Measurements from ENCODE around the gene CACNA1I. TPM values are rescaled to one million over a fixed set of nuclear protein-coding genes. Genes with fewer than 3 reads are reported as not detected.

The CACNA1I gene
- total and polyA plus RNA-seq, 2 experiments from 2014 or later, result 0.42 to 2.4 TPM

GRCh38 chr22:39530692-39531331 lies 39.7 kb upstream of the CACNA1I start:
- no peak overlapping the region for H2AFZ ChIP-seq
- H3K27ac Mint-ChIP-seq, result no peak overlapping the region
- peaks cover 32% of the 10 kb centered on the region for H4K20me1 ChIP-seq (replicated peaks; ENCODE audit: insufficient read depth)
- peak overlapping the region; percentile 89 for H3K4me3 Mint-ChIP-seq
- H3K79me2 ChIP-seq (replicated peaks; ENCODE audit: insufficient read depth), result peaks cover 21% of the 10 kb centered on the region
- H3K27ac ChIP-seq (ENCODE audit: low read depth), result 0 out of 2 replicates have a peak overlapping the region, but pooled peaks have one; percentile 50
- TF ChIP-seq CTCF (conservative IDR thresholded peaks at IDR 0.05; ENCODE audit: low read depth in 2 of 2) (peak; percentile 26 to 31; a peak in 2 of 4 replicates), ZNF331 (CRISPR knock-in tag; IDR thresholded peaks at IDR 0.05; ENCODE audit: low read depth) (no peak), ETS1 (IDR thresholded peaks at IDR 0.05) (no peak), POLR2AphosphoS5 (IDR thresholded peaks at IDR 0.05; ENCODE audit: low read depth) (no peak)
- no peaks in the 10 kb centered on the region for H3K27me3 ChIP-seq (ENCODE audit: insufficient read depth)
- peaks cover 34% of the 10 kb centered on the region for H3K27me3 Mint-ChIP-seq (ENCODE audit: insufficient read depth, low read depth, poor library complexity)
- no peaks in the 10 kb centered on the region for H3K9me2 ChIP-seq (ENCODE audit: insufficient read depth)
- H3K4me3 ChIP-seq, result peak overlapping the region; percentile 77; the same call in 1 of the 2 replicates
- H3K4me1 Mint-ChIP-seq, result peaks cover 61% of the 10 kb centered on the region
- DNase-seq (ENCODE audit: low spot score) (peak; percentile 89), ATAC-seq (no peak)
- peak overlapping the region; percentile 96 for H3K4me2 ChIP-seq
- H3K4me1 ChIP-seq (ENCODE audit: insufficient read depth), result peaks cover 47% of the 10 kb centered on the region
- peaks cover 10% of the 10 kb centered on the region for H3K36me3 ChIP-seq (ENCODE audit: insufficient read depth)
- H3K9me3 Mint-ChIP-seq, result no peaks in the 10 kb centered on the region
- H3K36me3 Mint-ChIP-seq (ENCODE audit: low read depth), result peaks cover 35% of the 10 kb centered on the region
- peaks cover 39% of the 10 kb centered on the region for H3F3A ChIP-seq (replicated peaks; ENCODE audit: low read depth)

- peaks cover 63% of the 10 kb centered on the region for H3K4me1 Mint-ChIP-seq
- peak; percentile 80 for TF ChIP-seq ETS1 (IDR thresholded peaks at IDR 0.05)
- peak; percentile 57 for TF ChIP-seq CREB1 (CRISPR knock-in tag; IDR thresholded peaks at IDR 0.05; ENCODE audit: low read depth)
- TF ChIP-seq NANOG (IDR thresholded peaks at IDR 0.05; ENCODE audit: borderline replicate concordance), result no peak
- no peak for TF ChIP-seq EZH2 (IDR thresholded peaks at IDR 0.05; ENCODE audit: low read depth, unreplicated experiment)
- TF ChIP-seq CTCF (conservative IDR thresholded peaks at IDR 0.05; ENCODE audit: low read depth in 2 of 2), result no peak
- no peak for TF ChIP-seq ZNF331 (CRISPR knock-in tag; IDR thresholded peaks at IDR 0.05; ENCODE audit: low read depth)
Measured at GRCh38 chr22:39532215-39533073, 38.1 kb upstream of the CACNA1I start, which contains the start of gene RPS19BP1. Gene RPS19BP1, minus strand, starts transcription at chr22:39532748. Its CDS starts 10 bp downstream, at chr22:39532738.

More at GRCh38 chr22:39532215-39533073, 38.1 kb upstream of the CACNA1I start, which contains the start of gene RPS19BP1:
- Histone ChIP-seq H3F3A (replicated peaks; ENCODE audit: low read depth) (peaks cover 32% of the 10 kb centered on the region), H3K4me1 (ENCODE audit: insufficient read depth) (peaks cover 52% of the 10 kb centered on the region), H3K27me3 (ENCODE audit: insufficient read depth) (no peaks in the 10 kb centered on the region), H3K79me2 (replicated peaks; ENCODE audit: insufficient read depth) (peaks cover 21% of the 10 kb centered on the region), H3K27ac (ENCODE audit: low read depth) (peak within 1 kb of the TSS; percentile 74), H4K20me1 (replicated peaks; ENCODE audit: insufficient read depth) (peaks cover 32% of the 10 kb centered on the region), H3K9me2 (ENCODE audit: insufficient read depth) (no peaks in the 10 kb centered on the region), H3K36me3 (ENCODE audit: insufficient read depth) (peaks cover 10% of the 10 kb centered on the region), H3K4me2 (peak within 1 kb of the TSS; percentile 96), H2AFZ (0 out of 2 replicates have a peak within 1 kb of the TSS, but pooled peaks have one; percentile 19), H3K4me3 (peak within 1 kb of the TSS; percentile 77)
- DNase-seq (ENCODE audit: low spot score) (peak; percentile 100), ATAC-seq (peak; percentile 67)
- Mint-ChIP-seq H3K27ac (peak within 1 kb of the TSS; percentile 86), H3K9me3 (no peaks in the 10 kb centered on the region), H3K36me3 (ENCODE audit: low read depth) (peaks cover 33% of the 10 kb centered on the region), H3K4me3 (peak within 1 kb of the TSS; percentile 89), H3K27me3 (ENCODE audit: insufficient read depth, low read depth, poor library complexity) (peaks cover 35% of the 10 kb centered on the region)

Data from GM23338 (cell line).